Bronchial epithelial cell (primary cell): ENCODE measurements around the gene RPL7L1. TPM values are rescaled to one million over a fixed set of nuclear protein-coding genes. Genes with fewer than 3 reads are reported as not detected.
"Not testable (repeated sequence)": the region's sequence is repeated elsewhere in the genome, so short reads cannot be mapped to it uniquely, and the experiment has no call there.

Source experiments
- DNase-seq: peaks from one replicate; pipeline ENCODE4 v3.0.0-alpha.2; 2010; ENCODE audit warnings: low read depth
- FAIRE-seq: peaks from 2 replicates; lab custom pipeline; 2011; peaks lifted over from hg19 to GRCh38; lab: Jason Lieb, UNC
- H3K27me3 ChIP-seq: 2 replicates; pipeline ENCODE4 v1.5.1; 2011; ENCODE audit warnings: low read length; ENCODE audit not compliant: control insufficient read depth, insufficient read depth
- H3K36me3 ChIP-seq: 2 replicates; pipeline ENCODE4 v1.5.1; 2011; ENCODE audit warnings: low read length; ENCODE audit not compliant: control insufficient read depth, insufficient read depth
- H3K4me3 ChIP-seq: 2 replicates; pipeline ENCODE4 v1.5.1; 2011; ENCODE audit warnings: mild to moderate bottlenecking, low read depth, low read length, control low read depth
- CTCF ChIP-seq: IDR thresholded peaks from 2 replicates; pipeline ENCODE4 v1.5.1; 2011; ENCODE audit warnings: mild to moderate bottlenecking, moderate library complexity, low read length, control low read depth, inconsistent platforms; ENCODE audit not compliant: insufficient read depth, severe bottlenecking
- total RNA-seq: library from RNA; depleted of rRNA; stranded (reverse); fragments of >200 nt; gene quantifications from 2 replicates; pipeline ENCODE4 v1.2.1, GENCODE V29; 2014

The RPL7L1 gene
- total RNA-seq, 1 donor from 2014 or later: 109 TPM

- TF ChIP-seq CTCF: no peak
- Histone ChIP-seq H3K27me3 (no peaks in the 10 kb centered on the region), H3K36me3 (no peaks in the 10 kb centered on the region), H3K4me3 (no peak overlapping the region)
- no peak for DNase-seq
- FAIRE-seq: no peak
Measured at GRCh38 chr6:42870145-42870936, 9.1 kb upstream of the RPL7L1 start.

- FAIRE-seq: no peak
Measured at GRCh38 chr6:42871711-42872110, 7.7 kb upstream of the RPL7L1 start.

GRCh38 chr6:42873313-42873712 is 6.1 kb upstream of the RPL7L1 start:
- Histone ChIP-seq H3K36me3 (no peaks in the 10 kb centered on the region), H3K4me3 (no peak overlapping the region), H3K27me3 (no peaks in the 10 kb centered on the region)
- DNase-seq: no peak
- no peak for FAIRE-seq
- TF ChIP-seq CTCF: no peak

More at GRCh38 chr6:42871711-42872110, 7.7 kb upstream of the RPL7L1 start:
- no peaks in the 10 kb centered on the region for H3K36me3 ChIP-seq
- H3K4me3 ChIP-seq: no peak overlapping the region
- DNase-seq: no peak
- H3K27me3 ChIP-seq: no peaks in the 10 kb centered on the region
- TF ChIP-seq CTCF: no peak

GRCh38 chr6:42877695-42878094 is 1.7 kb upstream of the RPL7L1 start:
- FAIRE-seq: no peak
- no peaks in the 10 kb centered on the region for H3K27me3 ChIP-seq
- DNase-seq: no peak
- H3K36me3 ChIP-seq: peaks cover 2% of the 10 kb centered on the region
- H3K4me3 ChIP-seq: no peak overlapping the region
- no peak for TF ChIP-seq CTCF

GRCh38 chr6:42880240-42880817 is 913 bp downstream of the RPL7L1 start:
- Histone ChIP-seq H3K4me3 (peak overlapping the region; percentile 81), H3K36me3 (peaks cover 15% of the 10 kb centered on the region)
- FAIRE-seq, H3K27me3 ChIP-seq, DNase-seq: not testable (repeated sequence)

- H3K4me3 ChIP-seq: peak overlapping the region; percentile 81
- FAIRE-seq, H3K27me3 ChIP-seq, DNase-seq: not testable (repeated sequence)
- H3K36me3 ChIP-seq: peaks cover 18% of the 10 kb centered on the region
Measured at GRCh38 chr6:42880871-42881270, 1.5 kb downstream of the RPL7L1 start.
